Measurements from ENCODE around the gene GHRL.

Gene GHRL

DNA sequence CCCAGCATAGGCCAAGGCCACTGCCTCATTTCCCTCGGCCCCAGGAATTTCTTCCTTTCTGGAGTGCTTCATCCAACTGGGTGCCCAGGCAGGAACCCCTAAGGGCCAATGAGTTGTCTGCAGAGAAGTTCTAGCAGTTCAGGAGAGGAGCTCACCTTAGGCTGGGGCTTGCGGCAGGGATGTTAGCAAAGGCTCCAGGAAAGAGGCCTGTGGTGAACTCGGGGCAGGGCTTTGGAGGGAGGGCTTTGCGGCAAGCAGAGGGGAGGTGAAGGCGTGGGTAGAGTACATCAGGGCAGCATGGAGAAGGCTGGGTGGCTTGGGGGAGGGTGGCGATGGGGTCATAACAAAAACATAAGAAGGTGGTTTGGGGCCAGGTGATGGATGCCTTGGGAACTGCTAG, 1.1 kb downstream of the GHRL start:
- H3K4me2 ChIP-seq (ENCODE audit: low read depth, low read length, poor library complexity, severe bottlenecking), result no peak overlapping the region
- peaks cover 3% of the 10 kb centered on the region; the same call in 1 of the 2 replicates for H3K36me3 ChIP-seq (ENCODE audit: low read length)
- H3K9me3 ChIP-seq (ENCODE audit: insufficient read depth, low read length), result no peaks in the 10 kb centered on the region
- no peak overlapping the region for H3K27ac ChIP-seq (ENCODE audit: low read depth, low read length)
- H3K9ac ChIP-seq (ENCODE audit: low read length), result no peak overlapping the region
- no peak overlapping the region for H3K4me3 ChIP-seq (ENCODE audit: insufficient read depth, low read length, poor library complexity, severe bottlenecking)
- H3F3A ChIP-seq (ENCODE audit: insufficient read depth), result peaks cover 4% of the 10 kb centered on the region; the same call in 1 of the 2 replicates
- no peaks in the 10 kb centered on the region for H4K20me1 ChIP-seq (ENCODE audit: low read depth, low read length)
- no peaks in the 10 kb centered on the region for H3K9me2 ChIP-seq (replicated peaks; ENCODE audit: insufficient read depth, low read length)
- no peaks in the 10 kb centered on the region for H3K27me3 ChIP-seq (ENCODE audit: low read length)
- TF ChIP-seq EZH2phosphoT487 (conservative IDR thresholded peaks at IDR 0.05; ENCODE audit: low read length) (no peak), CTCF (IDR thresholded peaks at IDR 0.05; ENCODE audit: insufficient read depth, low read length, poor library complexity, severe bottlenecking) (no peak)
- H3K79me2 ChIP-seq (ENCODE audit: insufficient read depth, low read length), result no peaks in the 10 kb centered on the region
- no peak overlapping the region for H2AFZ ChIP-seq (ENCODE audit: low read depth, low read length, severe bottlenecking)

DNA sequence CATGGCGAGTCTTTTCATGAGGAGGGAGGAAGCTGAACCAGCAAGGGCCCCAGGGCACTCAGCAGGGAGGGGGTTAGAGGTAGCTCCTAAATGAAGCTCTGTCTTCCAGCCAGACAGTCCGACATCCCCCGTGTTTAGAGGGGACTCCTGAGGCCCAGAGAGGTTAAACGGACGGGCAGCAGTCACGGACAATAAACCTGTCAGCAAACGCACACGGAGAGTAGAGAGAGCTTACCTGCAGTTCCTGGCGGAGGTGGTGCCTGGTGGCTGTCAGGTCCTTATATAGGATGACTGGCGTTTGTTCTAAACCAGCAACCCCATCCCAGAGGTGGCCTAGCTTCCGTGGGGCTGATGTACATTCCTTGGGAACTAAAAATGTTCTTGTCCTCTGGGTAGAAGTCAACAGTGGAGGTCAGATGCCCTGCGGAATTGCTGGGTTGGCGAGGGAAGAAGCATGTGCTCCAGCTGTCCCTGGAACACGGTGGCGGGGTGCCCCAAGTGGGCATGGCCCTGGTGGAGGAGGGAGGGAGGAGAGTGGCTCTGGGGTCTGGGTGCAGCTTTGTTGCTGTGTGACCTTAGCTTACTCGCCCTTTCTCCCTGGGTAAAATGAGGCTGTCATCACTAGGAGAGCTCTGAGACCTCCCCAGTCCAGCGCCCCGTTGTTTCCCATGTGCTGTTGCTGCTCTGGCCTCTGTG, 2.1 kb downstream of the GHRL start:
- Histone ChIP-seq H3K4me2 (ENCODE audit: low read depth, low read length, poor library complexity, severe bottlenecking) (no peak overlapping the region), H2AFZ (ENCODE audit: low read depth, low read length, severe bottlenecking) (no peak overlapping the region), H3K27me3 (ENCODE audit: low read length) (no peaks in the 10 kb centered on the region), H3K9me3 (ENCODE audit: insufficient read depth, low read length) (no peaks in the 10 kb centered on the region), H3K9ac (ENCODE audit: low read length) (no peak overlapping the region), H3K9me2 (replicated peaks; ENCODE audit: insufficient read depth, low read length) (no peaks in the 10 kb centered on the region), H3K4me3 (ENCODE audit: insufficient read depth, low read length, poor library complexity, severe bottlenecking) (no peak overlapping the region), H3K79me2 (ENCODE audit: insufficient read depth, low read length) (no peaks in the 10 kb centered on the region), H3K27ac (ENCODE audit: low read depth, low read length) (no peak overlapping the region), H3F3A (ENCODE audit: insufficient read depth) (peaks cover 4% of the 10 kb centered on the region; the same call in 1 of the 2 replicates), H4K20me1 (ENCODE audit: low read depth, low read length) (no peaks in the 10 kb centered on the region), H3K36me3 (ENCODE audit: low read length) (peaks cover 3% of the 10 kb centered on the region; the same call in 1 of the 2 replicates)
- TF ChIP-seq CTCF (IDR thresholded peaks at IDR 0.05; ENCODE audit: insufficient read depth, low read length, poor library complexity, severe bottlenecking), result no peak
- TF ChIP-seq EZH2phosphoT487 (conservative IDR thresholded peaks at IDR 0.05; ENCODE audit: low read length), result no peak

DNA sequence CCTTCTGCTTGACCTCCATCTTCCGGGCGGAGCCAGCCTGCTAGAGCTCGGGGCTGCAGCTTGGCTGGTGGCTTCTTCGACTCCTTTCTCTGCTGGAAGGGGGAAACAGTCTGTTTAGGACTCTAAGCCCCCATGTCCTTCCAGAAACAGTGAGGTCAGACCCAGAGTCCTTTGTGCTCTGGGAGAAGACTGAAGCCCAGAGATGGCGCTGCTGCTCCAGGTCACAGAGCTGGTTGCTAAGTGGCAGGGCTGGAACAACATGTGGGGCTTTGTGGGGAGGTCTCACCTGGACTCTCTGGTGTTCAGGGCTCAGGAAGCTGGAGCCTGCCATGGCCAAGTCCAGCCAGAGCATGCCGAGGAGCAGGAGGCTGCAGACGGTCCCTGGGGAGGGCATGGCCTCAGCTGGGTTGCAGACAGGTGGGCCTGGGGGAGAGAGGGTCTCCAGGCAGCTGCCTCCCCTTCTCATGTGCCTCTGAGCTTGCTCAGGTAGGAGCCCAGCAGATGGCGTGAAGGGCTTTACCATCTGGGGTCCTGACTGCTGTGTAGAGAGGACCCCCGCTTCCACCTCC, 2.9 kb downstream of the GHRL start:
- no peak overlapping the region for H3K4me3 ChIP-seq (ENCODE audit: insufficient read depth, low read length, poor library complexity, severe bottlenecking)
- no peak overlapping the region for H2AFZ ChIP-seq (ENCODE audit: low read depth, low read length, severe bottlenecking)
- no peak overlapping the region for H3K27ac ChIP-seq (ENCODE audit: low read depth, low read length)
- H3K9ac ChIP-seq (ENCODE audit: low read length), result no peak overlapping the region
- no peaks in the 10 kb centered on the region for H4K20me1 ChIP-seq (ENCODE audit: low read depth, low read length)
- H3K36me3 ChIP-seq (ENCODE audit: low read length), result peaks cover 3% of the 10 kb centered on the region; the same call in 1 of the 2 replicates
- no peaks in the 10 kb centered on the region for H3K79me2 ChIP-seq (ENCODE audit: insufficient read depth, low read length)
- no peak overlapping the region for H3K4me2 ChIP-seq (ENCODE audit: low read depth, low read length, poor library complexity, severe bottlenecking)
- peaks cover 4% of the 10 kb centered on the region; the same call in 1 of the 2 replicates for H3F3A ChIP-seq (ENCODE audit: insufficient read depth)
- H3K9me3 ChIP-seq (ENCODE audit: insufficient read depth, low read length), result no peaks in the 10 kb centered on the region
- no peak for TF ChIP-seq CTCF (IDR thresholded peaks at IDR 0.05; ENCODE audit: insufficient read depth, low read length, poor library complexity, severe bottlenecking)
- TF ChIP-seq EZH2phosphoT487 (conservative IDR thresholded peaks at IDR 0.05; ENCODE audit: low read length), result no peak
- H3K9me2 ChIP-seq (replicated peaks; ENCODE audit: insufficient read depth, low read length), result no peaks in the 10 kb centered on the region
- no peaks in the 10 kb centered on the region for H3K27me3 ChIP-seq (ENCODE audit: low read length)
